AG20443 (cell line): ENCODE results near the gene PCDHGA10.
"Not testable (repeated sequence)": the region's sequence is repeated elsewhere in the genome, so short reads cannot be mapped to it uniquely, and the experiment has no call there.

Experiments
- DNase-seq: peaks from one replicate; pipeline ENCODE4 v3.0.0; 2012; ENCODE audit warnings: low spot score, mixed read lengths

Gene PCDHGA10

DNA sequence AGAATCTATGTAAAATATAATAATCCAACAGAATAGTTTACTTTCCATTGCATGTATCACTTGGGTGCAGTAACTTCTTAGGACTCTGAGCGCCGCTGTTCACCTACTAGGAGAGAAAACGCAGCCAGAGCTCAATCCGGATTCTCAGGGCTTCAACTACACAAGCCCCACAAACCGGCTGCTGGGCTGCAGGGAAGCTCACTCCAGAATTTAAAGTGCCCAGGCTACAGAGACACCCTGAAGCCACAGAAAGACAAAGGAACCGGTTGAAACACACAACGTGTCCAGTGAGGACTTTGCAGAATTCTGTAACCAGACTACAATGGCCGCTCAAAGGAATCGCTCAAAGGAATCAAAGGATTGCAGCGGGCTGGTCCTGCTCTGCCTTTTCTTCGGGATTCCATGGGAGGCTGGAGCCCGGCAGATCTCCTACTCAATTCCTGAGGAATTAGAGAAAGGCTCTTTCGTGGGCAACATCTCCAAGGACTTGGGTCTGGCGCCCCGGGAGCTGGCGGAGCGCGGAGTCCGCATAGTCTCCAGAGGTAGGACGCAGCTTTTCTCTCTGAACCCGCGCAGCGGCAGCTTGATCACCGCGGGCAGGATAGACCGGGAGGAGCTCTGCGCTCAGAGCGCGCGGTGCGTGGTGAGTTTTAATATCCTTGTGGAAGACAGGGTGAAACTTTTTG lies at the start of gene PCDHGA10:
Gene PCDHGA10 (plus strand): TSS at position 134 of the 686 bp plus-strand sequence. CDS start 189 bp downstream, at position 323.
- DNase-seq, result peak; percentile 78

DNA sequence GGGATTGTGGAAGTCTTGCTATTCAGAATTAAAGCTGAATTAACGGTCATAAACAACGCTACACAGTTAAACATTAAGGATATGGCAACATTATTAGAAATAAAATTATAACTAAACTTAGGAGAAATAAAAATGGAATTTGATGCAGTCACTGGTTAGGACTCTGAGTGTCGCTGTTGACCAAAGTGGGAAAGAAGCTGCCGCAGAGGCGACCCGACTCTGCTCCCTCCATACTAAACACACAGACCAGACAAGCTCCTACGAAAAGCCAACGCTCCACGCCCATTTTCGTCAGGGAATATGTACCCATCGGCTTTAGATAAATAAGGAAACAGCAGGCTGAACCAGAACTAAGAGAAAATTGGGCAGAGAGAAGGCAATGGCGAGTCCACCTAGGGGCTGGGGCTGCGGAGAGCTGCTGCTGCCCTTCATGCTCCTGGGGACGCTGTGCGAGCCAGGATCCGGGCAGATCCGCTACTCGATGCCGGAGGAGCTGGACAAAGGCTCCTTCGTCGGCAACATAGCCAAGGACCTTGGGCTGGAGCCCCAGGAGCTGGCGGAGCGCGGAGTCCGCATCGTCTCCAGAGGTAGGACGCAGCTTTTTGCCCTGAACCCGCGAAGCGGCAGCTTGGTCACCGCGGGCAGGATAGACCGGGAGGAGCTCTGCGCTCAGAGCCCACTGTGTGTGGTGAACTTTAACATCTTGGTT lies 48.7 kb upstream of the PCDHGA10 start, which contains the start of gene PCDHGA5:
Gene PCDHGA5 (plus strand): TSS at position 211 of the 709 bp plus-strand sequence. CDS start 169 bp downstream, at position 380.
- DNase-seq, result peak; percentile 54

GRCh38 chr5:141366016-141366896 lies 46.5 kb upstream of the PCDHGA10 start:
- DNase-seq, result no peak

GRCh38 chr5:141369994-141370848 lies 42.6 kb upstream of the PCDHGA10 start, which contains the start of gene PCDHGB3:
TSS of gene PCDHGB3 (plus strand) at chr5:141370242. CDS start at chr5:141370395, 153 bp downstream.
- peak; percentile 81 for DNase-seq

- no peak for DNase-seq
Measured at GRCh38 chr5:141371572-141372475, 41.0 kb upstream of the PCDHGA10 start.

DNA sequence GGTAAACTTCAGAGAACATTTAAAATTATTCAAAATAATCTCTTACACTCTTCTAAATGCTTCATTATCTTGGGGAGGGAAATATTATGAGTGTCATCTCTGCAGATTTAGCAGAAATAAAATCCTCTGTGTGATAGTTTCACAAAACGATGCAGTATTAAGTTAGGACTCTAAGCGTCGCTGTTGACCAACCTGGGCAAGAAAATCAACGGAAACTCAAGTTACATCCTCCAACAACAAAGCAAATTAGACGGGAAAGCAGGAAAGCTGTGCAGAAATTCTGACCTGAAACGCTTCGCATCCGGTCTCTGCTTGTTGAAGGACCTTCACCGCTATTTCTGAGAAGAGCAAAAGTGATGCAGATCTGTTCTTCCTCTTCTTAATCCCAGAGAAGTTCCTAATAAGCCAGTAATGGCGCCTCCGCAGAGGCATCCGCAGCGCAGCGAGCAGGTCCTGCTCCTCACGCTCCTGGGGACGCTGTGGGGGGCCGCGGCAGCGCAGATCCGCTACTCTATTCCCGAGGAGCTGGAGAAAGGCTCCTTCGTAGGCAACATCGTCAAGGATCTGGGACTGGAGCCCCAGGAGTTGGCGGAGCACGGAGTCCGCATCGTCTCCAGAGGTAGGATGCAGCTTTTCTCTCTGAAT lies 39.0 kb upstream of the PCDHGA10 start, which contains the start of gene PCDHGA6:
Gene PCDHGA6 (plus strand): TSS at position 219 of the 645 bp plus-strand sequence. CDS start 193 bp downstream, at position 412.
- peak; percentile 29 for DNase-seq

DNA sequence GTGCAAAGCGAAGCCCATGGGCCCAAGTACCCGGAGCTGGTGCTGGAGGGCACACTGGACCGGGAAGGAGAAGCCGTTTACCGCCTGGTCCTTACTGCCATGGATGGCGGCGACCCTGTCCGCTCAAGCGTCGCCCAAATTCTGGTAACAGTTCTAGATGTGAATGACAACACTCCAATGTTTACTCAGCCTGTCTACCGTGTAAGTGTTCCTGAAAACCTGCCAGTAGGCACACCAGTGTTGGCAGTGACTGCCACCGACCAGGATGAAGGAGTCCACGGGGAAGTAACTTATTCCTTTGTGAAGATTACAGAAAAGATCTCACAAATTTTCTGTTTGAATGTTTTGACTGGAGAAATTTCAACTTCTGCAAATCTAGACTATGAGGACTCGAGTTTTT lies 38.2 kb upstream of the PCDHGA10 start:
- no peak for DNase-seq

DNA sequence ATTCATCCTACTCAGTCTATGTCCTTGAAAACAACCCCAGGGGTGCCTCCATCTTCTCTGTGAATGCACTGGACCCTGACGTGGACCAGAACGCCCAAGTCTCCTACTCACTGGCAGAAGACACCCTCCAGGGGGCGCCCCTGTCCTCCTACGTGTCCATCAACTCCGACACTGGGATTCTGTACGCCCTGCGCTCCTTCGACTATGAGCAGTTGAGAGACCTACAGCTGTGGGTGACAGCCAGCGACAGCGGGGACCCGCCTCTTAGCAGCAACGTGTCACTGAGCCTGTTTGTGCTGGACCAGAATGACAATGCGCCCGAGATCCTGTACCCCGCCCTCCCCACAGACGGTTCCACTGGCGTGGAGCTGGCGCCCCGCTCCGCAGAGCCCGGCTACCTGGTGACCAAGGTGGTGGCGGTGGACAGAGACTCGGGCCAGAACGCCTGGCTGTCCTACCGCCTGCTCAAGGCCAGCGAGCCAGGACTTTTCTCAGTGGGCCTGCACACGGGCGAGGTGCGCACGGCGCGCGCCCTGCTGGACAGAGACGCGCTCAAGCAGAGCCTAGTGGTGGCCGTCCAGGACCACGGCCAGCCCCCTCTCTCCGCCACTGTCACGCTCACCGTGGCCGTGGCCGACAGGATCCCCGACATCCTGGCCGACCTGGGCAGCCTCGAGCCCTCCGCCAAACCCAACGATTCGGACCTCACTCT lies 37.2 kb upstream of the PCDHGA10 start:
- not testable (repeated sequence) for DNase-seq

DNA sequence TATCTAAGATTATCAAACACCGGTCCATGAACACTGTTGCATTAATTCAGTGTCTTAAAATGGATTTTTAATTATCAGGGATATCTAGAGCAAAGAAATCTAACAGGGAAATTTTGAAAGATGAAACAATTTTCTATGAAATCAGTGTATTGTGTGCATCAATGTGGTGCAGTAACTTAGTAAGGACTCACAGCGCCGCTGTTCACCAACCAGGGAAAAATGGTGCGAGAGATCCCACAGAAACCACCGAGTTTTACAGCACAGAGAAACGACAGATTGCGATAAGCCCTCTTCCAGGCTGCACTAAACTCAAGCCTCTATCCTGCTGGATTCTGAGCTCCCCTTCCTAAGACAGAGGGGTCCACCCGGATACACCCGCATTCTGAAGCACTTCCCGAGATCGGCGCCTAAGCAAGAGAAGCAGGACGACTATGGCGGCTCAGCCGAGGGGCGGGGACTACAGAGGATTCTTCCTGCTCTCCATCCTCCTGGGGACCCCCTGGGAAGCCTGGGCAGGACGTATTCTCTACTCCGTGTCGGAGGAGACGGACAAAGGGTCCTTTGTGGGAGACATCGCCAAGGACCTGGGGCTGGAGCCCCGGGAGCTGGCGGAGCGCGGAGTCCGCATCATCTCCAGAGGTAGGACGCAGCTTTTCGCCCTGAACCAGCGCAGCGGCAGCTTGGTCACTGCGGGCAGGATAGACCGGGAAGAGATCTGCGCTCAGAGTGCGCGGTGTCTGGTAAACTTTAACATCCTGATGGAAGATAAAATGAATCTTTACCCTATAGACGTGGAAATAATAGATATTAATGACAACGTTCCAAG lies 30.1 kb upstream of the PCDHGA10 start, which contains the start of gene PCDHGA7:
Gene PCDHGA7 (plus strand): TSS at position 274 of the 826 bp plus-strand sequence. CDS start 158 bp downstream, at position 432.
- DNase-seq, result peak; percentile 46

GRCh38 chr5:141383345-141383744 lies 29.4 kb upstream of the PCDHGA10 start:
- no peak for DNase-seq

DNA sequence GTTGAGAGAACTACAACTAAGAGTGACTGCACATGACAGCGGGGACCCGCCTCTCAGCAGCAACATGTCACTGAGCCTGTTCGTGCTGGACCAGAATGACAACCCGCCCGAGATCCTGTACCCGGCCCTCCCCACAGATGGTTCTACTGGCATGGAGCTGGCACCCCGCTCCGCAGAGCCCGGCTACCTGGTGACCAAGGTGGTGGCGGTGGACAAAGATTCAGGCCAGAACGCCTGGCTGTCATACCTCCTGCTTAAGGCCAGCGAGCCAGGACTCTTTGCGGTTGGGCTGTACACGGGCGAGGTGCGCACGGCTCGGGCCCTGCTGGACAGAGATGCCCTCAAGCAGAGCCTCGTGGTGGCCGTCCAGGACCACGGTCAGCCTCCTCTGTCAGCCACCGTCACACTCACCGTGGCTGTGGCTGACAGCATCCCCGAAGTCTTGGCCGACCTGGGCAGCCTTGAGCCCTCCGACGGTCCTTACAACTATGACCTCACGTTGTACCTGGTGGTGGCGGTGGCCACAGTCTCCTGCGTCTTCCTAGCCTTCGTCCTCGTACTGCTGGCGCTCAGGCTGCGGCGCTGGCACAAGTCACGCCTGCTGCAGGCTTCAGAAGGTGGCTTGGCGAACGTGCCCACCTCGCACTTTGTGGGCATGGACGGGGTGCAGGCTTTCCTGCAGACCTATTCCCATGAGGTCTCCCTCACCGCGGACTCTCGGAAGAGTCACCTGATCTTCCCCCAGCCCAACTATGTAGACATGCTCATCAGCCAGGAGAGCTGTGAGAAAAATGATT lies 28.1 kb upstream of the PCDHGA10 start:
- no peak for DNase-seq

GRCh38 chr5:141387557-141388311 lies 25.1 kb upstream of the PCDHGA10 start, which contains the start of gene PCDHGB4:
TSS of gene PCDHGB4 (plus strand) at chr5:141387698. CDS start at chr5:141387885, 187 bp downstream.
- DNase-seq, result peak; percentile 62

- no peak for DNase-seq
Measured at GRCh38 chr5:141388661-141389060, 24.1 kb upstream of the PCDHGA10 start.

GRCh38 chr5:141389153-141390042 lies 23.4 kb upstream of the PCDHGA10 start:
- no peak for DNase-seq
